AG20443 (cell line): ENCODE data around the gene UBXN1.

Experiments
- DNase-seq: peaks from one replicate; pipeline ENCODE4 v3.0.0; 2012; ENCODE audit warnings: low spot score, mixed read lengths

Gene UBXN1, protein sequence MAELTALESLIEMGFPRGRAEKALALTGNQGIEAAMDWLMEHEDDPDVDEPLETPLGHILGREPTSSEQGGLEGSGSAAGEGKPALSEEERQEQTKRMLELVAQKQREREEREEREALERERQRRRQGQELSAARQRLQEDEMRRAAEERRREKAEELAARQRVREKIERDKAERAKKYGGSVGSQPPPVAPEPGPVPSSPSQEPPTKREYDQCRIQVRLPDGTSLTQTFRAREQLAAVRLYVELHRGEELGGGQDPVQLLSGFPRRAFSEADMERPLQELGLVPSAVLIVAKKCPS

DNA sequence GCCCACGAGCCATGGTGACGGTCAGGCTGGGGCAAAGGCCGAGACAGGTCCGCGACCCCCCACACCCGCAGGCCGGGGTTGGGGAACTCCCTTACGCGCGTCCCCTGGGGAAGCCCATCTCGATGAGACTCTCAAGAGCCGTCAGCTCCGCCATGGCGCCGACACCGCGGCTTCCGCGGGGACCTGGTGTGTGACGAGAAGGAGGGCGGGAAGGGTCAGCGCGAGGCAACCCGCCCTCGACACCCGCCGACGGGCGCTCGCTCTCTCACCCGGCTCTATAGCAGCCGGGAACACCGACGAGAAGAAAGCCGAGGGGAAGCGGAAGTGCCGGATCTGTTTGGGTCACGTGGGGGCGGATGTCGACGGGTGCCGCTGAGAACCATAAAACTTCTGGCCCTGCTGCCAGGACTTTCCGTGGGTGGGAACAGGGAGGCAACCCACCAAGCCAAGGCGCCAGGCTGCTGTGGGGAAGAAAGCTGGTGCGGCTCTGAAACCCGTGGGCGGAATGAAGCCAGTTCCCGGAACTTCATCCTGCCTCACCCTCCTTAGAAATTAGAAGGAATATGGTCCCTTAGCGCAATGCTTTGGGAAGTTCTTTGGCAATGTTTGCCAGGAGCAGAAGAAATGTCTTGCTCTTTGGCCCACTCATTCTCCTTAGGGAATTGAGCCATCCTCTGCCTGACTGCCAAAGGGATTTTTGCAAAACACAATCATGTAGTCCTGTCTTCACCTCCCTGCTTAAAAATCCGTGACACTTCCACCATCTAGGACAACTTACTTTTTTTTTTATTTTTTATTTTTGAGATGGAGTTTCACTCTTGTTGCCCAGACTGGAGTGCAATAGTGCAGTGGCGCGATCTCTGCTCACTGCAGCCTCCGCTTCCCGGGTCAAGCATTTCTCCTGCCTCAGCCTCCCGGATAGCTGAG lies at the start of gene UBXN1:
TSS of gene UBXN1 (minus strand) at position 304 of the 927 bp plus-strand sequence. CDS start at position 154, 150 bp downstream.
- peak; percentile 92 for DNase-seq

DNA sequence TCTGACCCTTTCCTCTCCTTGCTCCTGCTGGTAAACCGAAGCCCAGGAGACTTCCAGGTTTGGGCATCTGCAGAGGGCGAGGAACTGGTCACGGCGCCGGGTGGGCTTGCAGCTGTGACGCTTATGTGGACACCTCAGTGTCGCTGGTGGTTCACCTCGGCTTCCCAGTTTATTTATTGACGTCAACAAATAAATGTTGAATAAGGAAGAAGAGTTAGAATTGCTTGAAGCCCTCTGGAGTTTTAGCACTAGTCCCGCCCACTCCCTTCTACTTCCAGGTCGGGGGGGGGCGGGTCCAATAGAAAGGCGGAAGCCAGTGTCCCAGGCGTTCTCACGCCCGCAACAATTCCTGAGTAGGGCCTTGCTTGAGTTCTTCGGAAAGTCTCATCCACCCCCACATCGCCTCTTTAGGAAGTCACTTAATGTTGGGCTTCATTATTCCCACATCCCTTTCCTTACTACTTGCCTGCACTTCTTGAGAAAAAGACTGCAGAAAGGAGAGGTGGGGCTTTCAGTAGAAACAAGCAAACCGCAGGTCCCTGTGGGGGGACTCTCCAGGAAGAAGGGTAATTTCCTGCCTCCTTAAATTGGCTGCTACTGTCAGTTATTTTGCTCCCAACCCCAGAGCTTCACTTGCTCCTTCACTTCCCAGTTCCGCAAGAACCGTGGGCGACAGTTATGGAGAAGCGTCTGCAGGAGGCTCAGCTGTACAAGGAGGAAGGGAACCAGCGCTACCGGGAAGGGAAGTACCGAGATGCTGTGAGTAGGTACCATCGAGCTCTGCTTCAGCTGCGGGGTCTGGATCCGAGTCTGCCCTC lies 49.5 kb upstream of the UBXN1 start, which contains the start of gene TTC9C:
TSS of gene TTC9C (plus strand) at position 316 of the 818 bp plus-strand sequence. CDS start at position 679, 363 bp downstream.
- DNase-seq = peak; percentile 89

DNA sequence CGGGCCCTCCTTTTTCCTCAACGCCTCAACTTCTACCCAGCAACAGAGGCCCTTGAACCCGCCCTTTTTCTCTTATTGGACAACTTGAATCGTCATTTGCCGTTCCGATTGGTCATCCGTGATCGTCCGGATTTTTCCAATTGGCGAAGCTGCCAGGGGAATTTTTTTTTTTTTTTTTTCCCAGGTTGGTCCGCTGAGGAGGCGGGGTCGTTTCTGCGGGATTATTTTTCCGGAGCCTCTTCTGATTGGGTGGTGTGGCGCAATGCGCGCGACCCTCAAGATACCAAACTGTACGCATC lies 48.9 kb upstream of the UBXN1 start:
- DNase-seq = peak; percentile 89

DNA sequence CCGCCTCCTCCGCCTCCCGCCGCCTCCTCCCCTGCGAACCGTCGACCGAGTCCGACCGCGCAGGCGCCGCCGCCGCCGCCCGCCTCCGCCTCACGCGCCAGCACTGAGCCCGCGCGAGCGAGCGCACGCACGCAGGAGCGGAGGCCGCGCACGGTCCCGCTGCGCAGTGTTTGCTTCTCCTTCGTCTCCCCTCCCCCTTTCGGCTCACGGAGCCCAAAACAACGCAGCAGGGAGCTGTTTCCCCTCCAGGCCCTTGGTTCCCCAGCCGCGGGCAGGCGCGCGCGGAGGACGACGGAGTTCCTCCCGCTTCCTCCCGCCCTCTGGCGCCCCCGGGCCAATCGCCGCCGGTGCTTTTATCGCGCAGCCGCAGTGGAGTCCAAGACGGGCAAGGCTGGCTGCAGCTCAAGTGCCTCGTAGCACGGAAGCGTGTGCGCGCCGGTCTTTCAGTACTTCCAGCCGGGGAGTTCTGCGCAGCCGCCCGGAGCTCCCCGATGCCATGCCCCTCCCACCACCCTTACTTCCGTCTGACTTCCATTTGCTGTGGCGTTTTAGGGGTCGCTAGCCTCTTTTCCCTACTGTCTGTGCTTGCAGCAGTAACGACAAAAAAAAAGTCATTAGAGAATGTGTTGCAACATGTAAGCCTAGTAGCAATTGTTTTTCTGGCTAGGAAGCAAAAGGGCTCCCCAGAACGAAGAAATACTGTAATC lies 48.4 kb upstream of the UBXN1 start, which contains the start of gene HNRNPUL2:
TSS of gene HNRNPUL2 (minus strand) at position 293 of the 707 bp plus-strand sequence. CDS start 301 bp downstream, outside the sequence.
- peak; percentile 98 for DNase-seq

DNA sequence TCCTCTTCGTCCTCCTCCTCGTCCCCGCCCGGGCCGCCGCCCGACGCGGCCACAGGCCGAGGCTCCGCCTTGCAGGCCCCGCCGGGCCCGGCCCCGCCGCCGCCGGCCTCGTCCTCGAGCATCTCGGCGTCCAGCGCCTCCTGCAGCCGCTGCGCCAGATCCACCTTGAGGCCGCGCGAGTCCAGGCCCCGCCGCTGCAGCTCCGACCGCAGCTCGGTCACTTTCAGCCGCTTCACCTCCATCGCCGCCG lies 48.0 kb upstream of the UBXN1 start:
- DNase-seq = no peak

DNA sequence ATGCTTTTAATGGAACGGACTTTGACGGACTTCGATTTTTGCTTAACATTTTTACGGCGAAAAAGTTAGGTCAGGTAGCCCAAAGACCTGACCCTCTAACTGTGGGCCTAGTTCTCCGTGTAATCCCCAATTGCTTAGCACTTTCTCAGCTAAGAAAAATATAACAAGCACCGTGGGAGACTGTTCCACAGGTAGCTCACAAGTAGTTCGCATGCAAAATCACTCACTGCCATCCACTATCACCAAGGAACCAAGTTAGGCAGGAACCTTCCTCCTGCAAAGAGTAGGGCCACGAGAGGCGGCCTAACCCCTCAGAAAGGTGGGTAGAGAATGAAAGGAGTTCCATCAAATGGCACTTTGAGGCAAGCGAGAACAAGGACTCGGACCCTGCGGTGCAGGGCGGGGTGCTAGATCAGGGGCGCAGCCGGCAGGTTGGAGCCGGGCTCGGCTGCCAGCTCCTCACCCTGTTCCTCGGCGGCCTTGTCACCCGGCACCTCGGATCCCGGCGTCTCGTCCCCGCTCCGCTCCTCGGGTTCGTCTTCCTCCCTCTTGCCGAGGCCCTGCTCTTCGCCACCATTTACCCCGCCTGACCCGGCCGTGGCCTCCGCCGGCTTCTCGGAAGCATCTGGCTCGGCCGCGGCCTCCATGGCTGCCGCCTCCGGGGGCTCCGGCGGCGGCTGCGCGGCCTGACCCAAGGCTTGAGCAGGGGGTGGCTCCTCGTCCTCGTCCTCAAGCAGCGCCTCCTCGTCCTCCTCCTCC lies 47.5 kb upstream of the UBXN1 start:
- no peak for DNase-seq

DNA sequence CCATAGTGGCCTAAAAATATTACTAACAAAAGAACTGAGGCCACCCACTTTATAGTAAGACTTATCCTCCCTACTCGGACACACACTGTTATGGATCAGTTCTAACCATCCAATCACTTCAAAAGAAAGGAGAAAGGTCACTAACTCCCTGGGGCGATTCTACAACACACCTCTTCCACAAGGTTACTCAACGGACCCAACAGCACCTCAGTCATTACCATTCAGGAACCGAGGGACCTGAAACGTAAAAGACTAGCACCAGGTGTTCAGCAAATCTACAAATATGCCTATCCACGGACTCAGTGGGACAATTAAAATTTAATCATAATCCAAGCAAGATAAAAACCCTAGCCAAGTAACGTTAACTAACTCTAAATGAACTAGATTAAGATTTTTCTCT lies 46.8 kb upstream of the UBXN1 start:
- no peak for DNase-seq

DNA sequence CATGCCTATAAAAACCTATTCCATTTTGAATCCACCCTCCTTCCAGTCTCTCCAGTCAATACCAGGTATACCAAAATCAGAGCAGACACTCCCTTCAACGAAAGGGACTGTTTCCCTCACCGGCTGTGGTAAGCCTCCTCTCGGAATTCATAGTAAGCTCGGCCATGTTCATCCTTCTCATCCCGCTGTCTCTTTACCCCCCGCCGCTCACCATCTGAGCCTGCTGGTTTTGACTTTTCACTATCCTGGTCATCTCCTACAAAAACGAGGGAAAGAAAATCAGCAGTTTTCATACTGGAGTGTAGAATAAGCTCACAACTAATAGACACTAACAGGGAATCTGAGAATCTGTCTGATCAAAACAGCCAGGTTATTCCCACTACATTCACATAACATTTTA lies 45.3 kb upstream of the UBXN1 start:
- no peak for DNase-seq

DNA sequence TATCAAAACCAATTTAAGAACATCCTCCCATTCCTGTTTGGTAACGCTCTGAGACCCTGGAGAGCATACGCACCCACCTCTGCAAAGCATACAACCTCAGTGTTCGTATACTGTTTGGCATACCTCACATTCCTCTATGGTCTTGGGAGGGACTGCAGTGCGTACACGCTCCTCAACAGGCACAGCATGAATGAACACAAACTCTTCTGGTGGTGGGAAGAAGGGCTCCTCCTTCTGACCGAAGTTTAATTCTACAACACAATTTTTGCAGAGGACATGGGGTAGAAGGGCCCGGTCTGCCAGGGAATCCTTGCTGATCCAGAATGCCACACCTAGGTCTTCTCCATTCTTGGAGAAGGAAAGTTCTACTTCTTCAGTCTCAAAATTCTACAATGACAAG lies 43.1 kb upstream of the UBXN1 start:
- DNase-seq = no peak

DNA sequence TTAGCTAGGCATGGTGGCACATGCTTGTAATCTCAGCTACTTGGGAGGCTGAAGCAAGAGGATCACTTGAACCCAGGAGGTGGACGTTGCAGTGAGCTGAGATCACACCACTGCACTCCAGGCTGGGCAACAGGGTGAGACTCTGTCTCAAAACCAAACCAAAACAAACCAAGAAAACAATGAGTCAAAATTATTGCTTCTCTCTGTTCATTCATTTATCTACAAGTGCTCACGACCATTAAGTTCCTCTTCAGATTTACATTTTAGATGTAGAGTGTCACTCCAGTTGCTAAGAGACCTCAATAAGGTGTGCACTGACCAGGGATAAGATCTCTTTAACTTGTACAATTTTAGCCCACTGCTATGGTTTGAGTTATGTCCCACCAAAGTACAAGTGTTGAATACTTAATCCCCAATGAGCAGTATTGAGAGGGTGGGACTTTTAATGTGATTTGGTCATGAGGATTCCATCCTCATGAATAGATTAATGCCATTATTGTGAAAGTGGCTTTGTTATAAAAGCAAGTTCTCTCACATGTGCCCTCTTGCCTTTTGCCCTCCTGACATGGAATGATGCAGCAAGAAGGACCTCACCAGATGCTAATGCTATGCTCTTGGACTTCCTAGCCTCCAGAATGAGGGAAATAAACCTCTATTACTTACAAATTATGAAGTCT lies 40.6 kb upstream of the UBXN1 start:
- DNase-seq = no peak

DNA sequence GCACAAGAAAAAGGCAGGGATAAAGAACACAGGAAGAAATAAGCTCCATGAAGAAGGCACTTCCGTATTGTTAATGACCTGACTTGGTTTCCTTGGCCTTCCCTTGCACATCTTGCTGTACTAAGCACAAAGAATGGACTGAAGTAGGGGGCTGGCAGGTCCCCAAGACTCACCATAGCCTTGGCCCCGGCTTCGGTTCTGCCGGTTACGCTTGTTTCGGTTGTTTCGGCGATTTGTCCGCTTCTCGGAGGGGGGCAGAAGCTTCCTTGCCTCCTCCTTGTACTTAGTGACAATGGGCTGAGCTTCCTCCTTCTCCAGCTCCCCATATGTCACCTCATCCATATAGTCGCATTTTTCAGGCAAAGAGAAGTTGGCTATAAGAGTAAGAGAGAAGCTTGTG lies 37.9 kb upstream of the UBXN1 start:
- no peak for DNase-seq

DNA sequence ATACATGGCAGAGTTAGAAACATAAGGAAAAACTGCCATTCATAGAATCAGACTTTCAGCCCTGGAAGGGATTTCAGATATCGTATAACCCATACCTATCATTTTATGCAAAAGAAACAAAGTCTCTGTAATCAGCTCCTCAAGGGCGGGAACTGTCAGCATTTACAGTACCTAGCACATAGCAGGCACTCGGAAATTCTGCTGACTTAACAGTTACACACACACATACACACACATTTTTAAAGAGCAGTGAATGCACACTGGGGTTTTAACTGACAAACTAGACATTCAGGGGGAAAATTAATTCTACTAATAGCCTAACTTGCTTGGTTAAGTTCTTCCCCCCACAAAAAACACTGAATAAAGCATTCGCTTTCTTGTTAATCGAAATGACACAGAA lies 37.3 kb upstream of the UBXN1 start:
- no peak for DNase-seq

DNA sequence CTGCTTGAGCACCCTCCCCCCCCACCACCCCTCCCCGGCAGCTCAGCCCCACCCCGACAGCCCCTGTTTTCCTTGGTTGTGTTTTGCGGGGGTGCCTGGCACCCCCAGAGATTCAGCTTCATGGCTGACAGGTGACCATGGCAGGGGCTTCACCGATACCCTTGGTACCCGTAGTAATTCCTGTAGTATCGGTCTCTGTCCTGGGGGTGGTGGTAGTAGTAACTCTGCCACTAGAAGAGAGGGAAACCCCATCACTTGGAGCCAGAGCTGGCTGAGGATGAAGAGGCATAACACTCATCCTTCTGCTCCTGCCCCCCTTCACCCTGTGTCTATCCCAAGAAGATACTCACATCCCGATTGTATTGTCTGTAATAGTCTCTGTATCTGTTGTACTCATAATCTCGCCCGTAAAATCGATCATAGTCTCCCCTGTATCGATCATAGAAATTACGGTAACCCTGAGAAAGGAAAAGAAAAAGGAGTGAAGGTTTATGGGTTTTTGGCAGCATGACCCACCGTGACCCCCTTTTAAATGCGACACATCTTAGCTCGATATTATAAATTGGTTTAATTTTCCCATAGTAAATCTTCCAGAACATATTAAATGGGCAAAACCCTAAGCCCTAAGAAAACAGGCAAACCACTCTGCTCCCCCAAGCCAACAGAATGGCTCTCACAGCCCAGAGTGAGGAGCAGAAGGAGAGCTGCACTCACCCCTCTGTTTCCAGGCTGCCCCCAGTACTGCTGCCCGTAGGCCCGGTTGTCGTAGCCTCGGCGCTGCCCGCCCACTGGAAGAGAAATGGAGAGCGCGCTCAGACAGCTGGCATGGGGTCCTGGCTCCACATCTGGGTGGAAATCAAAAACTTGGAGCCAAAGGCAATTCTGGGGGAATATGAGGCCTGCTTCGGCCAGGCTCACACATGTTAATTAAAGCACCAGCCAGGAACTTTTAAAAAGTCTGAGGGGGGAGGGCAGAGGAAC lies 36.6 kb upstream of the UBXN1 start:
- no peak for DNase-seq

DNA sequence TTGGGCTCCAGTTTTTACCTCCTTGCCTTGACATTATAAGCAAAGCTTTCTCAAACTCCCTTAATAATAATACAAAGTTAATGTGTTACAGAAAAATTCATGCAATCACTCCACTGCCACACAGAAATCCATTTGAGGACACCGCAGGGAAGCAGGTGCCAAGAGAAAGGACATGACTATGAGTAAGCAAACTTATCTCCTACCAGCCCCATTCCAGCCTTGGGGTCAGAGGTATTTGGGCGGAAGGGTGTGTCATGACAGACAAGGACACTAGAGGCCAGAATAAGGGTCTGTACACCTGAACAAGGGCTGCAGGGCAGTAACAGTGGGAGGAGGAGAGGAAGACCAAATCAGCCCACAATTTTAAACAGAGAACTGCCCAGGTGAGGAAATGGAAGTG lies 34.5 kb upstream of the UBXN1 start:
- no peak for DNase-seq

DNA sequence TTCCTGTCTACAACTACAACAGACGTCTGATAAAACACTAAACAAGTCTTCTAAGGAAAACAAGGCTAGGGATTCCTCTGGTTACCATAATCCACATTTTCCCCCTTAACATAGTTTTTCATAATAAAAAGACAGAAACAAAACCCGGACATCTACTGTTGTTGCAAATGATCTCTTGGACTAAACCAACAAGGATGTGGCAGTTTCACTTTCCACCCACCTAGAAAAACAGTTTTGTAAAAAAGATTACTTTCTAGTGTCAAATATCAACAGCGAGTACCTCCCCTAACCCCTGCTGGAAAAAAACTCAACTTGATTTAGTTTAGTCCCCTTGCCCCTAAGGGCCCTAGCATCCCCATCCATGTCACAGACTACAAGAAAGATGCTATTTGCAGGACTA lies 34.0 kb upstream of the UBXN1 start:
- no peak for DNase-seq

DNA sequence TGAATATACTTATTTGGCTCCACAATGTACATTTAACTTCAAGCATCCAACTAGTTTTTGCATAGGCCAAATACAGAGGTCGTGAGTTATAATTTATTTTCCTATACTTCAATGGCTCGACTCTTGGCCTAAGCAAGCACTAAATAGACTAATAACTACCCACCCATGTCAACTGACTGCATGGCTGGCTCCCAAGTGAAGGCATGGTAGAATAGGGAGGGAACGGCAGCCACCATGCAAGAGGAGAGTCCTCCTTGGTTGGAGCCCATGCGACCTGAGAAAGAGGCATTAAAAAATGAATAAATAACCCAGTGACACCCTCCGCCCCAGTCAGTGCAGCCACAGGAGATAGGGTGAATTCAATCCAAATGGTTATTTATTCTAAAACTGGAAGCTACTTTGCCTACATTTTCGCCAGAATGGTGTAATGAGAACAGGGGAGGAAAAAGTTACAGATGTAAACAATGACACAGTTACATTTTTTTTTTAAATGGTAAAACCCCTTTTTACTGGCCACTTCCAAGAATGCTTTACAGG lies 33.5 kb upstream of the UBXN1 start:
- no peak for DNase-seq

DNA sequence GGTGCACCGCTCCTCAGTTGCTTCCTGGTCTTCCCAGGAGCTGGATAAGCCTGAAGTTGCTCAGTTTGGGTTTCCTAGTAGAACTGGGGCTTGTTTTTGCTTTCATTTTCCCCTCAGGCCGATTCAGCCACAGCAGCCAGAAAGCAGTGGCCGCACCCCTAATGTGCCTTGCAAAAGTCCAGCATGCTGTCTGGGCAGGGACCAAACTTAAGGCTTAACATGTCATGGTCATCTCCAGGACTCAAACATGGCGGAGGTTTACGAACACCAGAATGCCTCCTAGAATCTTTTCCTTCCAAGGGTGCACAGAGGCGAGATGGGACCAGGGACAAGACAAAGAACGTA lies 31.1 kb upstream of the UBXN1 start:
- peak; percentile 54 for DNase-seq

DNA sequence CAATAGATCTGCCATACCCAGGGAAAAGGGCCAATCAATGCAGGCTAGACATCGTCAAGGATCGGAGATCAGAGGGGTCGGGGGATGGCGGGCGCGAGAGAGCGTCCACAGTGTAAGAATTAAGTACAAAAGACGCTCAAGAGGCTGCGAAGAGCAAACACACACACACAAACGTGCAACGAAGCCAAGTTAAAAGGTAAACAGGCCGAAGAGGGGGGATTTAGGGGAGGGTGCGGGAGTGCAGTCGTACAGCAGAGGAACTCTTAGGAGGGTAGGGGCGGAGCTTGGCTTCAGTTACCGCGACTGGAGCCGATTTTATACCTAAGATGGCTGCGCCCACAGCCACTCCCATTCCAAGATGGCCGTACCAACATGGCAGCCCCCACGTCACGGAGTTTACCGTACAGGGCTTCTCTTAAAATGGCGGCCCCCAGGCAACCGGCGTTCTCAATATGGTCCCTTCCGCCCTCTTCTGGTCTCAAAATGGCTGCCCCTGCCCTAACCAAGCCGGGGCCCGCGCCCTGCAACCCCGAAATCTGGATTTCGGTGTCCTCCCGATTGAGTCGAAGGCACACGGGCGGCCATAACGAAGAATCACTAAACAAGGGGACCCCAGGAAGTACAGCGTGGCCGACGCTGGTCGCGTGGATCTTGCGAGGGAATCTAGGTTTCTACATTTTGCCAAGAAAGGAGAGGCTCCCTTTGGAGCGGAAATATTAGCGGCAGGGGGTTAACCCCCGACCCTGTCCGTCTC lies 30.6 kb upstream of the UBXN1 start:
- peak; percentile 94 for DNase-seq

DNA sequence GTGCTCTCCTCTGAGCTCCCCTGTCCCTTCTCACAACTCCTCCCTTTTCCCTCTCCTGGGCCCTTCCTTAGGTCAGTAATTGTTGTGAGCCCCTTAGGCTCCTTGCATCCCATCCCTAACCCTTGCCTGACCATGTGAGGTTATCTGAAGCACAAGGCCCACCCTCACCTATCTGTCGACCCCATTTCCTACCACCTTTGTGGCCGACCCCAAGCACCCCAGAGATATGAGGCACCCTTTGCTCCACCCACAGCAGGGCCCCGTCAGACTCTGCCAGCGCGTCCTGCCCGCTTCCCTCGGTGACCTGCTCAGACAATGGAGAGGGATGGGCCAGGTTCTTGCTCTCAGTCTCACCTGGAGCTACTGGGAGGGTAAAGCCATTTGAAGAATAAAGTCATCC lies 29.9 kb upstream of the UBXN1 start:
- DNase-seq = no peak
